KMS-11 (cell line): ENCODE results near the gene LHFPL2.

ENCODE experiments used
- H2AFZ ChIP-seq: fragments of 200-600 bp; sonication (generic); 2 replicates; pipeline ENCODE4 v1.6.1; 2016; ENCODE audit warnings: antibody characterized with exemption, mixed run types, low read depth
- H3K27ac ChIP-seq: fragments of 200-600 bp; sonication (generic); 2 replicates; pipeline ENCODE4 v1.6.1; 2016; ENCODE audit warnings: mild to moderate bottlenecking, mixed run types
- H3K27me3 ChIP-seq: fragments of 200-600 bp; sonication (generic); 2 replicates; pipeline ENCODE4 v1.6.1; 2017; ENCODE audit warnings: mild to moderate bottlenecking, low read depth, mixed run types, moderate library complexity; ENCODE audit not compliant: insufficient read depth
- H3K36me3 ChIP-seq: fragments of 200-600 bp; sonication (generic); 2 replicates; pipeline ENCODE4 v1.6.1; 2017; ENCODE audit warnings: mild to moderate bottlenecking, mixed run types; ENCODE audit not compliant: insufficient read depth
- H3K4me1 ChIP-seq: fragments of 200-600 bp; sonication (generic); 2 replicates; pipeline ENCODE4 v1.6.1; 2016; ENCODE audit warnings: mild to moderate bottlenecking, low read depth, mixed run types; ENCODE audit not compliant: poor library complexity, severe bottlenecking
- H3K4me2 ChIP-seq: fragments of 200-600 bp; sonication (generic); 2 replicates; pipeline ENCODE4 v1.7.0; 2016; ENCODE audit warnings: mild to moderate bottlenecking, mixed run types
- H3K4me3 ChIP-seq: fragments of 200-600 bp; sonication (generic); IDR thresholded peaks from 2 replicates; pipeline ENCODE4 v1.6.1; 2017; ENCODE audit warnings: low read depth, low read length, mixed read lengths; ENCODE audit not compliant: insufficient read depth
- H3K79me2 ChIP-seq: fragments of 200-600 bp; sonication (generic); 2 replicates; pipeline ENCODE4 v1.6.1; 2016; ENCODE audit warnings: low read depth, mixed run types; ENCODE audit not compliant: insufficient read depth
- H3K9ac ChIP-seq: fragments of 200-600 bp; sonication (generic); 2 replicates; pipeline ENCODE4 v1.6.1; 2016; ENCODE audit warnings: mild to moderate bottlenecking, mixed run types
- H4K20me1 ChIP-seq: fragments of 200-600 bp; sonication (generic); 2 replicates; pipeline ENCODE4 v1.6.1; 2016; ENCODE audit warnings: mild to moderate bottlenecking, mixed run types; ENCODE audit not compliant: insufficient read depth
- TF ChIP-seq, protein P1 (sequence below): fragments of 200-600 bp; sonication (generic); conservative IDR thresholded peaks from 2 replicates; pipeline ENCODE4 v1.6.1; 2017; ENCODE audit warnings: low read depth, mild to moderate bottlenecking, antibody characterized with exemption, low read length, moderate library complexity, mixed read lengths

The LHFPL2 gene

DNA sequence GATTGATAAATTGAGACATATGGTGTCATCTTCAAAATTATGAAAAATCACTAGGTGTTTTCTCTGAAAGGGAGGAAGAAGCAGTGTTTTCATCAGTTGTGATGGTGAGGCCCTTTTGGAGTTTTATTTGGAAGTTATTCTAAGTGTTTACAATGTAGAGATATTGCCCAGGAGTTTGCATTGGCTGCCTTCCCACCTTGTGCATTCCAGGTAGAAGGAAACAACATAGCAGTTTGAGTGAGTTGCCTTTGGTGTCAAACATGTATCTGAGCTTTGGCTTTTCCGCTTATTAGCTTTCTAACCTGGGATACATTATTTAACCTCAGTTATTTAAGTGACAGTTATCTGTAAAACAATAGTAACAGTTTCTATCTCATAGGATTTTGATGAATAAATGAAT, 165.6 kb downstream of the LHFPL2 start:
- Histone ChIP-seq H3K36me3 (no peaks in the 10 kb centered on the region), H3K27ac (no peak overlapping the region), H3K9ac (no peak overlapping the region), H3K4me3 (no peak overlapping the region), H3K4me2 (no peak overlapping the region), H3K4me1 (peaks cover 9% of the 10 kb centered on the region), H3K27me3 (no peaks in the 10 kb centered on the region), H3K79me2 (no peaks in the 10 kb centered on the region), H2AFZ (no peak overlapping the region), H4K20me1 (no peaks in the 10 kb centered on the region)
- TF ChIP-seq, protein P1, sequence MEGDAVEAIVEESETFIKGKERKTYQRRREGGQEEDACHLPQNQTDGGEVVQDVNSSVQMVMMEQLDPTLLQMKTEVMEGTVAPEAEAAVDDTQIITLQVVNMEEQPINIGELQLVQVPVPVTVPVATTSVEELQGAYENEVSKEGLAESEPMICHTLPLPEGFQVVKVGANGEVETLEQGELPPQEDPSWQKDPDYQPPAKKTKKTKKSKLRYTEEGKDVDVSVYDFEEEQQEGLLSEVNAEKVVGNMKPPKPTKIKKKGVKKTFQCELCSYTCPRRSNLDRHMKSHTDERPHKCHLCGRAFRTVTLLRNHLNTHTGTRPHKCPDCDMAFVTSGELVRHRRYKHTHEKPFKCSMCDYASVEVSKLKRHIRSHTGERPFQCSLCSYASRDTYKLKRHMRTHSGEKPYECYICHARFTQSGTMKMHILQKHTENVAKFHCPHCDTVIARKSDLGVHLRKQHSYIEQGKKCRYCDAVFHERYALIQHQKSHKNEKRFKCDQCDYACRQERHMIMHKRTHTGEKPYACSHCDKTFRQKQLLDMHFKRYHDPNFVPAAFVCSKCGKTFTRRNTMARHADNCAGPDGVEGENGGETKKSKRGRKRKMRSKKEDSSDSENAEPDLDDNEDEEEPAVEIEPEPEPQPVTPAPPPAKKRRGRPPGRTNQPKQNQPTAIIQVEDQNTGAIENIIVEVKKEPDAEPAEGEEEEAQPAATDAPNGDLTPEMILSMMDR = no peak

GRCh38 chr5:78476795-78477194, 171.8 kb downstream of the LHFPL2 start:
- Histone ChIP-seq H3K27ac (no peak overlapping the region), H3K9ac (no peak overlapping the region), H4K20me1 (no peaks in the 10 kb centered on the region), H3K4me3 (no peak overlapping the region), H3K4me2 (no peak overlapping the region), H3K79me2 (no peaks in the 10 kb centered on the region), H3K36me3 (no peaks in the 10 kb centered on the region), H3K27me3 (no peaks in the 10 kb centered on the region), H3K4me1 (no peaks in the 10 kb centered on the region), H2AFZ (no peak overlapping the region)
- TF ChIP-seq, protein P1 = no peak

DNA sequence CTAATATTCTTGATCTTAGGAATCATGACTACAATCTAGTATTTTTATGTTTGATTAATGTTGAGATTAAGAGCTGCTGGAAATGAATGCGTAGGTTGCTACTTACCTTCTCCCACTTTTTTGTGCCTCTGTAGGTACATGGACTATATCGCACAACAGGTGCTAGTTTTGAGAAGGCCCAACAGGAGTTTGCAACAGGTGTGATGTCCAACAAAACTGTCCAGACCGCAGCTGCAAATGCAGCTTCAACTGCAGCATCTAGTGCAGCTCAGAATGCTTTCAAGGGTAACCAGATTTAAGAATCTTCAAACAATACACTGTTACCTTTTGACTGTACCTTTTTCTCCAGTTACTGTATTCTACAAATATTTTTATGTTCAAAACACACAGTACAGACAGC, 173.2 kb downstream of the LHFPL2 start:
- Histone ChIP-seq H3K4me3 (no peak overlapping the region), H3K79me2 (no peaks in the 10 kb centered on the region), H4K20me1 (no peaks in the 10 kb centered on the region), H3K4me2 (no peak overlapping the region), H2AFZ (no peak overlapping the region), H3K27ac (no peak overlapping the region), H3K9ac (no peak overlapping the region), H3K4me1 (no peaks in the 10 kb centered on the region), H3K27me3 (no peaks in the 10 kb centered on the region), H3K36me3 (no peaks in the 10 kb centered on the region)
- TF ChIP-seq, protein P1 = no peak

DNA sequence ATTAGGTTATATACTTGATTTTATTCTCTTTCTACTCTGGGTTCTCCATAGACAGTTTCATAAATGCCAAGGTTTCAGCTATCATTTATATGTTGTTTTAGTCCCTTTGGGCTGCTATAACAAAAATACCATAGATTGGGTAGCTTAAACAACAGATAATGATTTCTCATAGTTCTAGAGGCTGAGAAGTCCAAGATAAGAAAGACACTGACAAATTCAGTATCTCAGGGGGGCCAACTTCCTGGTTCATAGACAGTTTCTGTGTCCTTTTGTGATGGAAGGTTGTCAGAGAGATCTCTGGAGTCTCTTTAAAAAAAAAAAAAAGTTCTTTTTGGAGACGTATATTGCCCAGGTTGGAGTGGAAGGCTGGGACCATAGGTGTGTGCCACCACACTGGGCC, 174.8 kb downstream of the LHFPL2 start:
- Histone ChIP-seq H3K4me2 (no peak overlapping the region), H3K79me2 (no peaks in the 10 kb centered on the region), H3K27me3 (no peaks in the 10 kb centered on the region), H3K36me3 (no peaks in the 10 kb centered on the region), H3K27ac (no peak overlapping the region), H2AFZ (no peak overlapping the region), H3K4me1 (no peaks in the 10 kb centered on the region), H4K20me1 (no peaks in the 10 kb centered on the region), H3K4me3 (no peak overlapping the region), H3K9ac (no peak overlapping the region)
- TF ChIP-seq, protein P1 = no peak
